GM21390 (cell line): ENCODE results near the gene MEI1.
"Not testable (repeated sequence)": the region's sequence is repeated elsewhere in the genome, so short reads cannot be mapped to it uniquely, and the experiment has no call there.

Experiments used
- ATAC-seq: cut with Tn5 transposase; IDR thresholded peaks from one replicate; pipeline ENCODE4 v1.9.1; 2021; ENCODE audit not compliant: unreplicated experiment

The MEI1 gene

GRCh38 chr22:41818596-41818995 lies 119.3 kb downstream of the MEI1 start:
- ATAC-seq = no peak

GRCh38 chr22:41819257-41819656 lies 120.0 kb downstream of the MEI1 start:
- ATAC-seq = no peak

GRCh38 chr22:41820447-41820846 lies 121.1 kb downstream of the MEI1 start:
- ATAC-seq = no peak

- ATAC-seq = no peak
These were observed 122.4 kb downstream of the MEI1 start for GRCh38 chr22:41821471-41822316.

GRCh38 chr22:41822317-41823057 lies 123.2 kb downstream of the MEI1 start:
- ATAC-seq = no peak

GRCh38 chr22:41823797-41824196 lies 124.5 kb downstream of the MEI1 start:
- ATAC-seq = no peak

GRCh38 chr22:41825376-41825775 lies 126.1 kb downstream of the MEI1 start:
- ATAC-seq = no peak

GRCh38 chr22:41826021-41826420 lies 126.7 kb downstream of the MEI1 start:
- no peak for ATAC-seq

- no peak for ATAC-seq
These were observed 127.4 kb downstream of the MEI1 start for GRCh38 chr22:41826430-41827383.

- no peak for ATAC-seq
These were observed 128.4 kb downstream of the MEI1 start for GRCh38 chr22:41827671-41828070.

- no peak for ATAC-seq
These were observed 129.2 kb downstream of the MEI1 start for GRCh38 chr22:41828516-41828915.

- ATAC-seq = no peak
These were observed 130.9 kb downstream of the MEI1 start for GRCh38 chr22:41830174-41830573.

- ATAC-seq = no peak
These were observed 132.1 kb downstream of the MEI1 start for GRCh38 chr22:41831383-41831782.

- ATAC-seq = peak; percentile 3
These were observed 132.7 kb downstream of the MEI1 start for GRCh38 chr22:41831828-41832552.

- ATAC-seq = peak; percentile 80
These were observed 133.5 kb downstream of the MEI1 start, which contains the start of gene SREBF2 for GRCh38 chr22:41832553-41833368. Gene SREBF2, plus strand, starts transcription at chr22:41833105. Its CDS starts 166 bp downstream, at chr22:41833271.

GRCh38 chr22:41833369-41834004 lies 134.2 kb downstream of the MEI1 start:
- peak; percentile 14 for ATAC-seq

GRCh38 chr22:41834005-41834944 lies 135.0 kb downstream of the MEI1 start:
- ATAC-seq = no peak

GRCh38 chr22:41835462-41835861 lies 136.2 kb downstream of the MEI1 start:
- ATAC-seq = not testable (repeated sequence)
